ENCODE results near the gene SEMA6B. TPM values are rescaled to one million over a fixed set of nuclear protein-coding genes. Genes with fewer than 3 reads are reported as not detected.

The SEMA6B gene
- total and polyA plus RNA-seq, 7 experiments from 2014 or later: 0.22 to 2.4 (median 2.1) TPM; not detected in 2

DNA sequence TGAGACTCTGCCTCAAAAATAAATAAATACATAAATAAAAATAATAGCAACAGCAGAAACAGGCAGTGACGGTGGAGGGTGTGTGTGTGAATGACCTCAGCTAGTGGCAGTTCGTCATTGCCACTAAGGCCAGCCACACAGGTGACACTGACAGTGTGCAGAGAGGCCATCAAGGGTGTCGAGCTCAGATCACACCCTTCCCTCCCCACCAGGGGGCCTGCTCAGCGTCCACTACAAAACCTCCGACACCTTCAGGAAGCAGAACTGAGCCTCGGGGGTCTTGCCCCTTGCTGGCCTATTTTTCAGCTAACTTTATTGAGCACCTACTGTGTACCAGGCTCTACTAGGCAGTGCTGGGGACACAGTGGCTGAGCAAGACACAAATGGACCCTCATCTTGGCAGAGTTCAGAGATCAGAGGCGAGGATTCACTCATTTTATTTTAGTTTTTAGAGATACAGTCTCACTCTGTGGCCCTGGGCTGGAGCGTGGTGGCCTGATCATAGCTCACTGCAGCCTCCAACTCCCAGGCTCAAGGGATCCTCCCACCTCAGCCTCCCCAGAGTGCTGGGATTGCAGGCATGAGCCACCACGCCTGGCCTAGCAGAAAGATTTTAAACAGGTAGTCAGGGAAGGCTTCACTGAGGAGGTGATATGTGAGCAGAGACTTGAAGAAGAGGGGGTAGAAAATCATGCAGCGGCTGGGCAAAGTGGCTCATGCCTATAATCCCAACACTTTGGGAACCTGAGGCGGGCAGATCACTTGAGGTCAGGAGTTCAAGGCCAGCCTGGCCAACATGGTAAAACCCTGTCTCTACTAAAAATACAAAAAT is 30.3 kb upstream of the SEMA6B start:
- peaks cover 0 to 10% (median 0%) of the 10 kb centered on the region in 7 donors for H3K4me1 Mint-ChIP-seq
- POLR2A ChIA-PET: no interaction called here
- H3K27me3 Mint-ChIP-seq: peaks cover 45 to 58% (median 53%) of the 10 kb centered on the region in 5 donors
- H3K4me3 Mint-ChIP-seq: no peak overlapping the region
- no peaks in the 10 kb centered on the region for H3K36me3 Mint-ChIP-seq
- ATAC-seq: peak; percentile 61
- H3K4me1 ChIP-seq (ENCODE audit: control insufficient read depth in 2 of 2, insufficient read depth in 2 of 2, low read length in 2 of 2): no peaks in the 10 kb centered on the region
- CTCF ChIA-PET: interaction anchor here (0.8 to 1.2 kb wide), 2 partner anchors 47 to 48 kb away, joined by 5 read pairs; no protein-coding TSS in a partner anchor
- no peaks in the 10 kb centered on the region for H3K36me3 ChIP-seq (ENCODE audit: control insufficient read depth in 2 of 3, insufficient read depth in 3 of 3, low read length in 3 of 3)
- no peak overlapping the region for H3K4me3 ChIP-seq (ENCODE audit: low read length)
- H3K9me3 ChIP-seq (ENCODE audit: control insufficient read depth in 2 of 3, low read length in 3 of 3): no peaks in the 10 kb centered on the region
- no peak overlapping the region for H3K27ac ChIP-seq (ENCODE audit: low read depth, low read length)
- H3K9me3 Mint-ChIP-seq: no peaks in the 10 kb centered on the region
- intact Hi-C loops (cut with micrococcal nuclease): loop anchor here in 1 of 2 donors (1.0 kb wide), 1 partner anchor 47 kb away; no protein-coding TSS in a partner anchor
- DNase-seq: no peak
- no peak overlapping the region for H3K27ac Mint-ChIP-seq
- H3K27me3 ChIP-seq (ENCODE audit: control insufficient read depth in 2 of 2, insufficient read depth in 2 of 2, low read length in 2 of 2): peaks cover 5 to 9% of the 10 kb centered on the region in 2 donors

DNA sequence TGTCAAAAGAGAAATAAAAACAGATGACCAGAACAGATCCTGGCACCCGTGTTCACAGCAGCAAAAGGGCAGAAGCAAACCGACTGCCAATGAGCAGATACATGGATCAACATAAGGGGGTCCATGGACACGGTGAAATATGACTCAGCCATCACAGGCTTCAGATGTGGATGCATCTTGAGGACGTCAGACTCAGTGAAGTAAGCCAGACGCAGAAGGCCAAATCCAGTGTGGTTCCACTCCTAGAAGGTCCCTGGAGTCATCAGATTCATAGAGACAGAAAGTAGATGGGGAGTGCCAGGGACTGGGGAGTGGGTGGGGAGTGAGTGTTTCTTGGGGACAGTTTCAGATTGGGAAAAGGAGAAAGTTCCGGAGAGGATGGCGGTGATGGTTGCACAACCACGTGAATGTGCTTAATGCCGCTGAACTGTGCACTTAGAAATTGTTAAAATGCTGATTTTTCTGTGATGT is 28.8 kb upstream of the SEMA6B start:
- Histone ChIP-seq H3K27me3 (ENCODE audit: control insufficient read depth in 2 of 2, insufficient read depth in 2 of 2, low read length in 2 of 2) (peaks cover 5 to 13% of the 10 kb centered on the region in 2 donors), H3K4me3 (ENCODE audit: low read length) (no peak overlapping the region), H3K9me3 (ENCODE audit: control insufficient read depth in 2 of 3, low read length in 3 of 3) (no peaks in the 10 kb centered on the region), H3K36me3 (ENCODE audit: control insufficient read depth in 2 of 3, insufficient read depth in 3 of 3, low read length in 3 of 3) (no peaks in the 10 kb centered on the region), H3K4me1 (ENCODE audit: control insufficient read depth in 2 of 2, insufficient read depth in 2 of 2, low read length in 2 of 2) (no peaks in the 10 kb centered on the region), H3K27ac (ENCODE audit: low read depth, low read length) (no peak overlapping the region)
- H3K27ac Mint-ChIP-seq: no peak overlapping the region
- H3K36me3 Mint-ChIP-seq: no peaks in the 10 kb centered on the region
- DNase-seq (no peak), ATAC-seq (no peak)
- H3K4me1 Mint-ChIP-seq: peaks cover 0 to 10% (median 0%) of the 10 kb centered on the region in 7 donors
- no peak overlapping the region for H3K4me3 Mint-ChIP-seq
- POLR2A ChIA-PET: no interaction called here
- no peaks in the 10 kb centered on the region for H3K9me3 Mint-ChIP-seq
- intact Hi-C loops (cut with micrococcal nuclease): no loop called here
- CTCF ChIA-PET: no interaction called here
- peaks cover 49 to 56% (median 52%) of the 10 kb centered on the region in 5 donors for H3K27me3 Mint-ChIP-seq

DNA sequence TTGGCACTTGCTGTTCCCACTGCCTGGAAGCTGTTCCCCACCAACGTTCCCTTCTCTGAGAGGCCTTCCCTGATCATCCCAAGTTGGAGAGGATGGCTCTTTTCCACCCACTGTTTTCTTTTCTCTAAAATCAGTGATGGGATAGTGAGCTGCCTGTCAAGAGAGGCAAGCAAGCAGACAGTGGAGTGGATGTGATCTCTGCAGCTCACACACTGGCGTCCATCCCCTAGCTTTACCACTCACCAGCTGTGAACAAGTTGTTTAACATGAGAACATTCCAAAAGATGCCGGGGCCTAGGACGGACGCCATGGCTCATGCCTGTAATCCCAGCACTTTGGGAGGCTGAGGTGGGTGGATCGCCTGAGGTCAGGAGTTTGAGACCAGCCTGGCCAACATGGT is 28.0 kb upstream of the SEMA6B start:
- Histone ChIP-seq H3K4me1 (ENCODE audit: control insufficient read depth in 2 of 2, insufficient read depth in 2 of 2, low read length in 2 of 2) (no peaks in the 10 kb centered on the region), H3K36me3 (ENCODE audit: control insufficient read depth in 2 of 3, insufficient read depth in 3 of 3, low read length in 3 of 3) (no peaks in the 10 kb centered on the region), H3K27me3 (ENCODE audit: control insufficient read depth in 2 of 2, insufficient read depth in 2 of 2, low read length in 2 of 2) (peaks cover 5 to 13% of the 10 kb centered on the region in 2 donors), H3K9me3 (ENCODE audit: control insufficient read depth in 2 of 3, low read length in 3 of 3) (no peaks in the 10 kb centered on the region), H3K4me3 (ENCODE audit: low read length) (no peak overlapping the region), H3K27ac (ENCODE audit: low read depth, low read length) (no peak overlapping the region)
- ATAC-seq: no peak
- POLR2A ChIA-PET: no interaction called here
- Mint-ChIP-seq H3K4me3 (no peak overlapping the region), H3K4me1 (peaks cover 0 to 12% (median 2%) of the 10 kb centered on the region in 7 donors), H3K36me3 (no peaks in the 10 kb centered on the region), H3K27ac (no peak overlapping the region), H3K9me3 (no peaks in the 10 kb centered on the region), H3K27me3 (peaks cover 49 to 55% (median 51%) of the 10 kb centered on the region in 5 donors)
- intact Hi-C loops (cut with micrococcal nuclease): no loop called here
- CTCF ChIA-PET: interaction anchor here (0.6 to 0.7 kb wide), 2 partner anchors 11 to 48 kb away, joined by 3 to 4 read pairs; no protein-coding TSS in a partner anchor
- no peak for DNase-seq

DNA sequence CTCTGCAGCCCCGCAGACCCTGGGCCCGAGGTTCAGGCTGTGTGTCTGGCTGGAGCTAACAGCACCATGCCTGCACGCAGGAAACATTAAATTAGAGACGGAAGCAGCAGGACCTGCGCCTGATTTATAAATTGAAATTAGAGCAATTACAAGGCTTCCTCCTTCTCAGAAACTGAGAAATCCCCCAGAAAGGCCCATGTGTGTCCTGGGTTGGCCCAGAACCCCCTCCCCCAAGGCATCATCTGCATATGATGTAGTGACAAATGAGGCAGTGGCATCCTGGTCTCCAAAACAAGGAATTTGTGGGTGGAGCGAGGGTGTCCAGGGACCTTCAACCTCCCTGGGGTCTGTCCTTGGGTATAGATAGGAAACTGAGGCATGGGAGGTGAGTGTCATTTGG is 27.2 kb upstream of the SEMA6B start:
- no peak for ATAC-seq
- no peaks in the 10 kb centered on the region for H3K9me3 Mint-ChIP-seq
- no peak overlapping the region for H3K4me3 ChIP-seq (ENCODE audit: low read length)
- intact Hi-C loops (cut with micrococcal nuclease): no loop called here
- H3K27ac Mint-ChIP-seq: no peak overlapping the region
- DNase-seq: no peak
- H3K36me3 ChIP-seq (ENCODE audit: control insufficient read depth in 2 of 3, insufficient read depth in 3 of 3, low read length in 3 of 3): no peaks in the 10 kb centered on the region
- H3K27me3 ChIP-seq (ENCODE audit: control insufficient read depth in 2 of 2, insufficient read depth in 2 of 2, low read length in 2 of 2): peaks cover 5 to 13% of the 10 kb centered on the region in 2 donors
- H3K4me1 Mint-ChIP-seq: peaks cover 3 to 19% (median 9%) of the 10 kb centered on the region in 7 donors
- no peak overlapping the region for H3K4me3 Mint-ChIP-seq
- ChIA-PET POLR2A (no interaction called here), CTCF (no interaction called here)
- no peak overlapping the region for H3K27ac ChIP-seq (ENCODE audit: low read depth, low read length)
- no peaks in the 10 kb centered on the region for H3K9me3 ChIP-seq (ENCODE audit: control insufficient read depth in 2 of 3, low read length in 3 of 3)
- no peaks in the 10 kb centered on the region for H3K36me3 Mint-ChIP-seq
- no peaks in the 10 kb centered on the region for H3K4me1 ChIP-seq (ENCODE audit: control insufficient read depth in 2 of 2, insufficient read depth in 2 of 2, low read length in 2 of 2)
- peaks cover 53 to 57% (median 56%) of the 10 kb centered on the region in 5 donors for H3K27me3 Mint-ChIP-seq

DNA sequence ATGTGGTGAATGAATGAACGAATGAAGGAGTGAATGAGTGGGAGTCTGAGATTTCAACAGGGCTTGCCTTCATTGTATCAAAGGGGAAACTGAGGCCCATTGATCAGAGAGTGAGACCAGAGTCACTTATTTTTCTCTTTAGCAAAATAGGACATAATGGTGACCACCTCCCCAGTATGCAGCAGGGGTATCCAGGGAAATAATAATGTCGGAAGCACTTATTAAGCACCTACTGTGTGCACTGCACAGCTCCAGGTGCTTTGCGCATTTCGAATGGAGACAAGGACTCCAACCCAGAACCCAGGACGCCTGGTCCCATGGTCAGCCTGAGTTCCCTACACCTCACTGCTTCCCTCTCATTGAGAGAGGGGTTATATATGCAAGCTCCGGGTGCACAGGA is 26.8 kb upstream of the SEMA6B start:
- Mint-ChIP-seq H3K4me1 (peaks cover 3 to 19% (median 9%) of the 10 kb centered on the region in 7 donors), H3K36me3 (no peaks in the 10 kb centered on the region), H3K4me3 (peak overlapping the region in 1 of 10 donors; percentile 17), H3K9me3 (no peaks in the 10 kb centered on the region), H3K27ac (no peak overlapping the region), H3K27me3 (peaks cover 49 to 53% (median 52%) of the 10 kb centered on the region in 5 donors)
- no peak overlapping the region for H3K4me3 ChIP-seq (ENCODE audit: low read length)
- ChIA-PET CTCF (interaction anchor here (1.9 kb wide), 1 partner anchor 10 kb away, joined by 5 read pairs; no protein-coding TSS in a partner anchor), POLR2A (no interaction called here)
- no peaks in the 10 kb centered on the region for H3K4me1 ChIP-seq (ENCODE audit: control insufficient read depth in 2 of 2, insufficient read depth in 2 of 2, low read length in 2 of 2)
- no peak for DNase-seq
- H3K27ac ChIP-seq (ENCODE audit: low read depth, low read length): no peak overlapping the region
- H3K9me3 ChIP-seq (ENCODE audit: control insufficient read depth in 2 of 3, low read length in 3 of 3): no peaks in the 10 kb centered on the region
- H3K36me3 ChIP-seq (ENCODE audit: control insufficient read depth in 2 of 3, insufficient read depth in 3 of 3, low read length in 3 of 3): no peaks in the 10 kb centered on the region
- intact Hi-C loops (cut with micrococcal nuclease): no loop called here
- peaks cover 5 to 13% of the 10 kb centered on the region in 2 donors for H3K27me3 ChIP-seq (ENCODE audit: control insufficient read depth in 2 of 2, insufficient read depth in 2 of 2, low read length in 2 of 2)
- no peak for ATAC-seq

DNA sequence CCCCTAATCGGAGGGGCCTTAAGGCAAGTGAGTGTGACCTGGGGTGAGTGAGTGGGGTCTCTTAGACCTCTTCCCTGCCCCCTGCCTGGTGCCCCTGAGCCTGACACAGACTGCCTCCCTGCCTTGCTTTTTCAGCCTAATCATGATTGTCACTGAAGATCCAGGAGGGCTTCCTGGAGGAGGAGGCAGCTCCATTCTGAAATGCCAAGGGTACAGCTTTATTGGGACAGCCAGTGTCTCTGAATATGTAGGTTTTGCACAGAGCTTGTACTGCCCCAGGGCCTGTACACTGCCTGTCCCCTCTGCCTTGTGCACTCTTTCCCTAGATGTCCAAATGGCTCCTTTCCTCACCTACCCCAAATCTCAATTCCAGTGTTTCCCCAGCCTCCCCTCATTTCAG is 26.1 kb upstream of the SEMA6B start:
- Histone ChIP-seq H3K4me1 (ENCODE audit: control insufficient read depth in 2 of 2, insufficient read depth in 2 of 2, low read length in 2 of 2) (no peaks in the 10 kb centered on the region), H3K27me3 (ENCODE audit: control insufficient read depth in 2 of 2, insufficient read depth in 2 of 2, low read length in 2 of 2) (peaks cover 5 to 13% of the 10 kb centered on the region in 2 donors), H3K4me3 (ENCODE audit: low read length) (no peak overlapping the region), H3K36me3 (ENCODE audit: control insufficient read depth in 2 of 3, insufficient read depth in 3 of 3, low read length in 3 of 3) (no peaks in the 10 kb centered on the region), H3K9me3 (ENCODE audit: control insufficient read depth in 2 of 3, low read length in 3 of 3) (no peaks in the 10 kb centered on the region), H3K27ac (ENCODE audit: low read depth, low read length) (no peak overlapping the region)
- CTCF ChIA-PET: interaction anchor here (1.9 kb wide), 1 partner anchor 9 kb away, joined by 5 read pairs; no protein-coding TSS in a partner anchor
- Mint-ChIP-seq H3K4me3 (peak overlapping the region in 2 of 10 donors; percentile 17 to 37), H3K9me3 (no peaks in the 10 kb centered on the region), H3K27me3 (peaks cover 42 to 53% (median 46%) of the 10 kb centered on the region in 5 donors), H3K36me3 (no peaks in the 10 kb centered on the region), H3K27ac (no peak overlapping the region), H3K4me1 (peaks cover 3 to 19% (median 9%) of the 10 kb centered on the region in 7 donors)
- intact Hi-C loops (cut with micrococcal nuclease): no loop called here
- DNase-seq (no peak), ATAC-seq (no peak)
- POLR2A ChIA-PET: no interaction called here

Measured in naive thymus-derived CD4-positive, alpha-beta T cell (primary cell).